Neural progenitor cell (in vitro differentiated cells): ENCODE measurements around the gene ITGA4. TPM values are rescaled to one million over a fixed set of nuclear protein-coding genes. Genes with fewer than 3 reads are reported as not detected.

Experiments
- DNase-seq: peaks from one replicate; pipeline ENCODE4 v3.0.0-alpha.2; 2016; ENCODE audit warnings: low spot score
- H2AFZ ChIP-seq: fragments of 200-600 bp; sonication (generic); replicated peaks from 2 replicates; pipeline ENCODE4 v1.6.1; 2016; ENCODE audit warnings: antibody characterized with exemption
- H3F3A ChIP-seq: fragments of 200-600 bp; sonication (generic); 2 replicates; pipeline ENCODE4 v1.6.1; 2016; ENCODE audit warnings: antibody characterized with exemption, low read depth
- H3K27ac ChIP-seq: fragments of 200-600 bp; sonication (generic); 2 replicates; pipeline ENCODE4 v1.5.1; 2016; ENCODE audit warnings: mild to moderate bottlenecking
- H3K27me3 ChIP-seq: fragments of 200-600 bp; sonication (generic); 2 replicates; pipeline ENCODE4 v1.6.1; 2016; ENCODE audit warnings: mild to moderate bottlenecking, moderate library complexity
- H3K36me3 ChIP-seq: fragments of 200-600 bp; sonication (generic); 2 replicates; pipeline ENCODE4 v1.5.1; 2016
- H3K4me1 ChIP-seq: fragments of 200-600 bp; sonication (generic); 2 replicates; pipeline ENCODE4 v1.6.1; 2016; ENCODE audit warnings: mixed run types
- H3K4me2 ChIP-seq: fragments of 200-600 bp; sonication (generic); 2 replicates; pipeline ENCODE4 v1.6.1; 2016
- H3K4me3 ChIP-seq: fragments of 200-600 bp; sonication (generic); 2 replicates; pipeline ENCODE4 v1.5.1; 2016
- H3K79me2 ChIP-seq: fragments of 200-600 bp; sonication (generic); 2 replicates; pipeline ENCODE4 v1.6.1; 2016; ENCODE audit warnings: low read depth
- H3K9ac ChIP-seq: fragments of 200-600 bp; sonication (generic); 2 replicates; pipeline ENCODE4 v1.6.1; 2016
- H3K9me3 ChIP-seq: fragments of 200-600 bp; sonication (generic); 2 replicates; pipeline ENCODE4 v1.5.1; 2016; ENCODE audit warnings: low read depth
- H4K20me1 ChIP-seq: fragments of 200-600 bp; sonication (generic); 2 replicates; pipeline ENCODE4 v1.6.1; 2016; ENCODE audit warnings: low read depth
- H3K27ac Mint-ChIP-seq: 3 replicates; pipeline ENCODE4 v1.8.0; 2021; ENCODE audit warnings: mixed read lengths
- H3K27me3 Mint-ChIP-seq: 2 replicates; pipeline ENCODE4 v1.8.0; 2022; ENCODE audit warnings: low read depth, mild to moderate bottlenecking, inconsistent platforms, moderate library complexity, mixed read lengths; ENCODE audit not compliant: insufficient read depth
- H3K36me3 Mint-ChIP-seq: 3 replicates; pipeline ENCODE4 v1.8.0; 2021; ENCODE audit warnings: mixed read lengths
- H3K4me1 Mint-ChIP-seq: 3 replicates; pipeline ENCODE4 v1.8.0; 2021; ENCODE audit warnings: mixed read lengths
- H3K4me3 Mint-ChIP-seq: 3 replicates; pipeline ENCODE4 v1.8.0; 2021; ENCODE audit warnings: mild to moderate bottlenecking, moderate library complexity, mixed read lengths
- H3K9me3 Mint-ChIP-seq: 3 replicates; pipeline ENCODE4 v1.8.0; 2020; ENCODE audit warnings: mixed read lengths
- EZH2 ChIP-seq: fragments of 200-600 bp; sonication (generic); IDR thresholded peaks from 2 replicates; pipeline ENCODE4 v1.6.1; 2017; ENCODE audit warnings: antibody characterized with exemption, mild to moderate bottlenecking, moderate library complexity
- EZH2phosphoT487 ChIP-seq: fragments of 200-600 bp; sonication (generic); IDR thresholded peaks from 2 replicates; pipeline ENCODE4 v1.6.1; 2017; ENCODE audit warnings: antibody characterized with exemption
- total RNA-seq: library from RNA; depleted of rRNA; stranded (reverse); fragments of >200 nt; gene quantifications from 2 replicates; pipeline ENCODE4 v1.2.3, GENCODE V29; 2015; ENCODE audit warnings: low replicate concordance
- TF ChIP-seq, protein P1 (sequence below): fragments of 200-600 bp; sonication (generic); IDR thresholded peaks from 2 replicates; pipeline ENCODE4 v1.5.1; 2017; ENCODE audit warnings: antibody characterized with exemption, mild to moderate bottlenecking

Gene ITGA4
- total RNA-seq, 1 donor from 2014 or later: 10.2 TPM

DNA sequence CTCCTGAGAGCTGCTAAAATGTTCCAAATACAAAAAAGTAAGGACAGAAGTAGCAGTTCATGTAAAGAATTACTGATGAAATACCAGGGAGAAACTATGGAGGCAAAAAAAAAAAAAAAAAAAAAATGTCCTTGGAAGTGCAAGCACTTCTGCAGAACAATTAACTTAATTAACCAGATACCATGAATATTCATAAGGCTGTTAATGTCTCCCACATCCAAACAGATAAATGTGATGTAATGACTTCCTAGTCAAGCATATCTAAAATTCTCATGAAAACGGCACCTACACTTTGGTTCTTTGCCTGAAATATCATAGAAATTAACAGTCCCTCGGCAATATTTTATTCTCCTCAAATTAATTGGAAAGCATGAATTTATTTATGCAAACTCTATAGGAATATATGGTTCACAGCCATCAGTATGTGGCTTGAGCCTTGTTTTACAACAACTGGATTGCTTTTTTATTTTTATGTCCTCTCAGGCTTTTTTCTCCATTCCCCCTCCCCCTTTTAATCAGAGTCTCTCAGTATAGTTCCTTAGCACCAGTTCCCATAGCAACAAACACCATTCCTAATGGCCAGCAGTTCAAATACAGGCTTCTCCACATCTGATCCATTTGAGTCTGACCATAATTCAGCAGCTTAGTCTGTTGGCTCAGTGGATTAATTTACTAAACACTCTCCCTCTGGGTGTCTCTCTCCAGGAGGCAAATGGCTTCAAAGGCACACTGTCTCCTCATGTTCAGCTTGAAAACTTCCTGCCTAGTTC, 97.1 kb downstream of the ITGA4 start:
- no peak overlapping the region for H2AFZ ChIP-seq
- H3K36me3 Mint-ChIP-seq: no peaks in the 10 kb centered on the region
- H3K4me3 ChIP-seq: no peak overlapping the region
- H3K9me3 ChIP-seq: no peaks in the 10 kb centered on the region
- H3K4me1 ChIP-seq: no peaks in the 10 kb centered on the region
- H3K36me3 ChIP-seq: no peaks in the 10 kb centered on the region
- no peaks in the 10 kb centered on the region for H4K20me1 ChIP-seq
- no peak overlapping the region for H3K27ac Mint-ChIP-seq
- no peaks in the 10 kb centered on the region for H3K27me3 ChIP-seq
- H3K4me1 Mint-ChIP-seq: peaks cover 10% of the 10 kb centered on the region
- H3K9me3 Mint-ChIP-seq: no peaks in the 10 kb centered on the region
- no peaks in the 10 kb centered on the region for H3F3A ChIP-seq
- TF ChIP-seq, protein P1, sequence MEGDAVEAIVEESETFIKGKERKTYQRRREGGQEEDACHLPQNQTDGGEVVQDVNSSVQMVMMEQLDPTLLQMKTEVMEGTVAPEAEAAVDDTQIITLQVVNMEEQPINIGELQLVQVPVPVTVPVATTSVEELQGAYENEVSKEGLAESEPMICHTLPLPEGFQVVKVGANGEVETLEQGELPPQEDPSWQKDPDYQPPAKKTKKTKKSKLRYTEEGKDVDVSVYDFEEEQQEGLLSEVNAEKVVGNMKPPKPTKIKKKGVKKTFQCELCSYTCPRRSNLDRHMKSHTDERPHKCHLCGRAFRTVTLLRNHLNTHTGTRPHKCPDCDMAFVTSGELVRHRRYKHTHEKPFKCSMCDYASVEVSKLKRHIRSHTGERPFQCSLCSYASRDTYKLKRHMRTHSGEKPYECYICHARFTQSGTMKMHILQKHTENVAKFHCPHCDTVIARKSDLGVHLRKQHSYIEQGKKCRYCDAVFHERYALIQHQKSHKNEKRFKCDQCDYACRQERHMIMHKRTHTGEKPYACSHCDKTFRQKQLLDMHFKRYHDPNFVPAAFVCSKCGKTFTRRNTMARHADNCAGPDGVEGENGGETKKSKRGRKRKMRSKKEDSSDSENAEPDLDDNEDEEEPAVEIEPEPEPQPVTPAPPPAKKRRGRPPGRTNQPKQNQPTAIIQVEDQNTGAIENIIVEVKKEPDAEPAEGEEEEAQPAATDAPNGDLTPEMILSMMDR: no peak
- TF ChIP-seq EZH2: no peak
- TF ChIP-seq EZH2phosphoT487: no peak
- no peaks in the 10 kb centered on the region for H3K79me2 ChIP-seq
- H3K4me2 ChIP-seq: no peak overlapping the region
- H3K27me3 Mint-ChIP-seq: peaks cover 2% of the 10 kb centered on the region
- no peak overlapping the region for H3K27ac ChIP-seq
- no peak overlapping the region for H3K9ac ChIP-seq
- peak overlapping the region; percentile 52 for H3K4me3 Mint-ChIP-seq
- DNase-seq: no peak

DNA sequence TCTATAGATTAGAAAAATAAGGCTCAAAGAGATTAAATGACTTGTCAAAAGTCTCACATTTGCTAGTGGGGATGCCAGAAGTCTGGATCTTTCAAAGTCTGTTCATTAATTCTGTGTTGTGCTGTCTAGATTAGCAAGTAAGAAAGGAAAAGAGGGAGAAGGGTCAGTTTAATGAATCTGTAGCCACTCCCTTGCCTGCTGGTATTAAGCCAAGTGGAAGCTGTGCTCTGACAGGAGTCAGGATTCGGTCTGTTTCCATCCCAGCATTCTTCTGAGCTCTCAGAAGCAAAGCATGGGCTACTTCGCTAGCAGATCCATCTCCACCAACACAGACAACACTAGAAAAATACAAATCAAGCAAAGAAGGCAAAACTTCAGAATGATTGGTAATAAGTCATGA, 101.2 kb downstream of the ITGA4 start:
- Mint-ChIP-seq H3K9me3 (no peaks in the 10 kb centered on the region), H3K36me3 (no peaks in the 10 kb centered on the region), H3K27ac (no peak overlapping the region), H3K4me1 (peaks cover 10% of the 10 kb centered on the region), H3K27me3 (peaks cover 2% of the 10 kb centered on the region), H3K4me3 (no peak overlapping the region)
- no peak for TF ChIP-seq EZH2
- TF ChIP-seq, protein P1: no peak
- TF ChIP-seq EZH2phosphoT487: no peak
- Histone ChIP-seq H3K36me3 (no peaks in the 10 kb centered on the region), H3K4me3 (no peak overlapping the region), H3K4me2 (no peak overlapping the region), H4K20me1 (no peaks in the 10 kb centered on the region), H2AFZ (no peak overlapping the region), H3K27me3 (no peaks in the 10 kb centered on the region), H3K79me2 (no peaks in the 10 kb centered on the region), H3K4me1 (no peaks in the 10 kb centered on the region), H3K9me3 (no peaks in the 10 kb centered on the region), H3K27ac (no peak overlapping the region), H3K9ac (no peak overlapping the region), H3F3A (no peaks in the 10 kb centered on the region)
- no peak for DNase-seq

DNA sequence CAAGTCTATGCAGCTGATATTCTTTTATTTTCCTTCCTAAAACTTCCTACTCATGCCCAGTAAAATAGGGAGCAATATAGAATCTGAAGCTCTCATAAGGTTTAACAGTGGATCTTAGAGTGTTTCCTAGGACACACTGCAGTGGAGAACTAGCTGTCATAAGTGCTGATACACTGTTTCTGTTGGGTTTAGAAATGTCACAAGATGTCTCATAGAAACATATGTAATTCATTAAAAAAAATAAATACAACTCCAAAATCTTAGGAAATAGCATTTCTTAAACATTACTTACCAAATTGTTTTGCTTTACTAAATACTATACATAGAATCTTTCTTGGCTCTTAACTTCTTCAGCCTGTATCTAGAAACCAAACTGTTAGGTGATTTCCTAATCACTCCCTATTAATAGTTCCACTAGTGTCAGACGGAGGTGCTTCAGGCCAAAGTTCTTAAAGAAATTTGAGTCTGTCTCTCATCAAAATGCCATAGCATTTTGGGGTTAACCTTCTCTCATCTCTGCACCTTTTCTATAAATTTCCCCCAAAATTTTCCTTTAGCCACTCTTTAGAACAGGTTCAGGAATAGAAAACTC, 106.0 kb downstream of the ITGA4 start:
- no peaks in the 10 kb centered on the region for H3K36me3 Mint-ChIP-seq
- Histone ChIP-seq H2AFZ (no peak overlapping the region), H3F3A (no peaks in the 10 kb centered on the region), H3K27me3 (no peaks in the 10 kb centered on the region), H3K9me3 (no peaks in the 10 kb centered on the region), H3K4me2 (no peak overlapping the region), H3K9ac (no peak overlapping the region), H4K20me1 (no peaks in the 10 kb centered on the region), H3K4me3 (no peak overlapping the region), H3K4me1 (no peaks in the 10 kb centered on the region), H3K79me2 (no peaks in the 10 kb centered on the region), H3K36me3 (no peaks in the 10 kb centered on the region), H3K27ac (no peak overlapping the region)
- no peak overlapping the region for H3K27ac Mint-ChIP-seq
- H3K27me3 Mint-ChIP-seq: peaks cover 2% of the 10 kb centered on the region
- TF ChIP-seq, protein P1: no peak
- TF ChIP-seq EZH2 (no peak), EZH2phosphoT487 (no peak)
- H3K4me3 Mint-ChIP-seq: no peak overlapping the region
- DNase-seq: no peak
- no peaks in the 10 kb centered on the region for H3K4me1 Mint-ChIP-seq
- no peaks in the 10 kb centered on the region for H3K9me3 Mint-ChIP-seq
